T-helper 1 cell (primary cell): ENCODE results near the gene LRFN4.

Source experiments
- DNase-seq, 5 donors: peaks; one replicate each; pipeline ENCODE4 v3.0.0-alpha.2; 2012 to 2020

LRFN4 gene

GRCh38 chr11:66845143-66845875, 11.6 kb upstream of the LRFN4 start:
- no peak for DNase-seq

GRCh38 chr11:66845876-66846212, 11.0 kb upstream of the LRFN4 start:
- DNase-seq, result no peak

GRCh38 chr11:66846671-66847091, 10.2 kb upstream of the LRFN4 start:
- DNase-seq, result no peak

- no peak for DNase-seq
Measured at GRCh38 chr11:66847461-66848232, 9.2 kb upstream of the LRFN4 start.

GRCh38 chr11:66848671-66849500, 8.0 kb upstream of the LRFN4 start:
- DNase-seq, result no peak

GRCh38 chr11:66849501-66850234, 7.2 kb upstream of the LRFN4 start:
- no peak for DNase-seq

GRCh38 chr11:66850235-66850587, 6.7 kb upstream of the LRFN4 start:
- DNase-seq, result peak in 1 of 5 donors; percentile 10

GRCh38 chr11:66850588-66851238, 6.2 kb upstream of the LRFN4 start:
- peak in 1 of 5 donors; percentile 9 for DNase-seq

GRCh38 chr11:66851239-66851596, 5.6 kb upstream of the LRFN4 start:
- peak in 1 of 5 donors; percentile 7 for DNase-seq

- DNase-seq, result peak in 2 of 5 donors; percentile 8 to 45
Measured at GRCh38 chr11:66851698-66852465, 5.0 kb upstream of the LRFN4 start.

- DNase-seq, result peak in 1 of 5 donors; percentile 5
Measured at GRCh38 chr11:66852466-66853241, 4.2 kb upstream of the LRFN4 start.

- DNase-seq, result peak in 1 of 5 donors; percentile 7
Measured at GRCh38 chr11:66853242-66854229, 3.3 kb upstream of the LRFN4 start.

GRCh38 chr11:66854231-66854661, 2.6 kb upstream of the LRFN4 start:
- DNase-seq, result peak in 1 of 5 donors; percentile 8

GRCh38 chr11:66854729-66855211, 2.1 kb upstream of the LRFN4 start:
- no peak for DNase-seq

GRCh38 chr11:66855574-66856495, 1.0 kb upstream of the LRFN4 start:
- peak; percentile 65 to 88 (median 70) for DNase-seq

GRCh38 chr11:66857234-66857926, 516 bp downstream of the LRFN4 start:
- DNase-seq, result no peak

- DNase-seq, result no peak
Measured at GRCh38 chr11:66857927-66858185, 992 bp downstream of the LRFN4 start.
